NOMO-1 treated with dmso at 0.1 percent for 144 hours (cell line): ENCODE results near the gene HYDIN.

ENCODE experiments used
- DNase-seq: peaks from one replicate; lab custom pipeline; 2025; ENCODE audit not compliant: unreplicated experiment; lab: John Stamatoyannopoulos, UW

Gene HYDIN

DNA sequence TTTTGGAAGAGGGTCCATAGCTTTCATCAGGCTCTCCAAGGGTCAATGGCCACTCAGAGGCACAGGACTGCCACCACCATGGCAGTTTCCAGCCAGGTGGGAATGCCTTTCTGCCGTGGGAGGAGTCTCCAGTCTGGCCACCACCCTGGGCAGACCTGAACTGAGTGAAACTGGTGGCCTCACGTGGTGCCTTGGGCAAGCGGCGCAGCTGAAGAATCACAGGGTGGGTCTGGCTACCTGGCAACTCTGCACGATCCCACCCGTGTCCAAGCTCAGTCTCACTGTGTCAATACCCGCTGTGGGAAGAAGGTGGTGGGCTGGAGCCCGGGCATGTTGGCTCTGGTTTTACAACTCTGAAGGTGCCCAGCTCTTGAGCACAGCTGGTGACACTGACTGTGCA is 461.4 kb downstream of the HYDIN start:
- DNase-seq: no peak

DNA sequence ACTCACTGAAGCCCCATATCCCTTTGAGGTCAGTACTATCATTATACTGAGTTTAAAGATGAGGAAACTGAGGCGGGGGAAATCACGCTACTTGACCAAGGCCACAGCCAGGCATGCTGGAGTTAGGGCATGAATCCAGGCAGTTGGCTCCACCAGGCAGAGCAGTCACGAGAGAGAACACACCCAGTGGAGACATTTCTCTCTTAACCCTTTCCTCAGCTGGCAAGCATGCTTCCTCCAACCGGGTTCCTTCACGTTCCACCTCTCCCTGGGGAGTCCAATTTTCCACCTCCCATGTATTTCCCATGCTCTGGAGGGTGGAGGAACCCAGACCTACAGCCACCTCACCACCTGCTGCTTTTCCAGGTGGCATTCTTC is 462.3 kb downstream of the HYDIN start:
- no peak for DNase-seq

DNA sequence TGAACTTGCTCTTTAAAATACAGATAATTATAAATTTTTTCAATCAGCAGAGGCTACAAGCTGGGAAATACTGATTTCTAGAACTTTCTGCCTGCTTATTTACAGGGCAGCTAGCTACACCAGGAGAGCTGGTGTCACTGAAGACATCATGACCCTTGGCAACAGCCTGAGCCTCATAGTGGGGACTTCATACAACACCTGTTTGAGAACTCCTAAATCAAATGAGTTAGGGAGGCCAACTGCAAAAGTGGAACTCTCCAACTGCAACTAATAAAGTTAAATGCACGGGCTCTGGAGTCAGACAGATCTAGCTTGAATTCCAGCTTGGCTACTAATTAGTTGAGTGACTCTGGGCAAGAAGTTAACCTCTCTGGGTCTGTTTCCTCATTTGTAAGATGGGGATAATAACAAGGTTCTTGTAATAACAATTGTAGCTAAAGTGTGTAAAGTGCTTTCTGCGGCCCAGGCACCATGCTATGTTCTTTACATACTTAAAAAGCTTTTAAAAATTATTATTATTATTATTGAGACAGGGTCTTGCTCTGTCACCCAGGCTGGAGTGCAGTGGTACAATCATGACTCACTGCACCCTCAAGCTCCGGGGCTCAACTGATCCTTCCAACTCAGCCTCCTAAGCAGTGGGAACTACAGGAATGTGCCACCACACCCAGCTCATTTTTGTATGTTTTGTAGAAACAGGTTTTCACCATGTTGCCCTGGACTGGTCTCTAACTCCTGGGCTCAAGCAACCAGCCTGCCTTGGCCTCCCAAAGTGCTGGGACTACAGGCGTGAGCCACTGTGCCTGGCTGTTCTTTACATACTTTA is 462.9 kb downstream of the HYDIN start:
- no peak for DNase-seq

DNA sequence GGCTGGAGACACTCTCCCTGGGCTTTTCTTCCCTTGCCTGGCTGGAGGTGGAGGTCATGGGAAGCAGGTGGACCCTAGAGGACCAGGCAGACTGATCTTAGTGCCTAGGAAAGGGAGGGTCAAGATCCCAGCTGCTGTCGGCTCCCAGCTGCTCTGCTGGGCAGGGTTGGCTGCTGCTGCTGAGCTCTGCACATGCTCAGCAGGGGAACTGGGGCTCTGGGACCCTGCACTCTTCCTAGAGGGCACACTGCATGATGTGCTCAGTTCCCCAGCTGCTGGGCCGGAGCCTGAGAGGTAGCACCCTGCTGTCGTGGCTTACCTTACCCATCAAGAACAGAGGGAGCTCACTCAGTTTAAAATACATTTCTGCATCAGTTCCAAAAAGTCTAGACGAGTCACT is 463.9 kb downstream of the HYDIN start:
- DNase-seq: no peak

DNA sequence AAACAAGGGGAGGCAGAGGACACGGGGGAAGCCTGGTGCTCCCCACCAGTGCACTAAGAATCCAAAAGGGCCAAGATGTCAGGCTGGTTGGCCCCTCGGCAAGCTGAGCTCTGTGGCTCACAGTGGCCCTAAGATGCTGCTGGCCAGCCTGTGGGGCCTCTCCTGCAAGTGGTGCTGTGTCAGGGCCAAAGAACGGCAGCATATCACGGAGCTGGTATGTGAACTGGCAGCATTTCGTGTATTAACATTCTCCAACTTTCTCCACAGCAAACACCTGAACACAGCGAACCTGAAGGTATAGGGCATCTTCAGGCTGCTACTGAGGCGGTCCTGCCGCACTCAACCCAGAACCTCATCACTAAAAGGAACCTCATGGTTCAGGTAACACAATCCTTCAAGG is 464.3 kb downstream of the HYDIN start:
- no peak for DNase-seq

DNA sequence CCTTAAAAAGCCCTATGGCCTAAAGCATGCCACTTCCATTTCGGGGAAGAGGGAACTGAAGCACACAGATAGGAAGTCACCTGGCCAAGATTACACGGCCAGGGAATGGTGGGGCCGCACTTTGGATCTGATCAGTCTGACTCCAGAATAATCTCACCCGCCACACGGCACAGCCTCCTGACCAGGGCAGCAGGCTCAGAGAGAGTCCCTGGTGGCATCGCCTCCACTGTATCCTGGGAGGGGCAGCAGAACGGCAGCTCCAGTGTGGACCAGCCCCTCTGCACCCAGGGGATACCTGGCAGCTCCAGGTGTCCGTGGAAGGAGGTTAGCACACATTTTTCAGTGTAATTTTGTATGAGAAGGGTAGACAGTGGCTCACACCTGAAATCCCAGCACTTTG is 465.0 kb downstream of the HYDIN start:
- no peak for DNase-seq

DNA sequence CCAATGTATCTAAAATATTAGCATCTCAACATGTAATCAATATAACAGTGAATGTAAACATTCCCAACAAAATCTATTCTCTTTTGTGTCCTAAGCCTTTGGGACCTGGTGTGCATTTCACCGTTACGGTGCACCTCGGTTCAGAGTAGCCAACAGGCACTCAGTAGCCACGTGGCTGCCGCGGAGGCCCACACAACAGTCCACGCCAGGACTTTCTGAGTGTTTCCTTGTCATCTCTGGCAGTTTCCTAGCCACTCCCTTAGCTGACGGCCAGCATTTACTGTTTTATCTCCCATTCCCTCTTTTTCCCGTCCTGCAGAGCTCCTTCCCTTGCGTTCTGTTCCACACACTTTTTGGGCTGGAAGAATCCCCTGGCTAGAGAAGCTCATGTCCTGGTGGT is 465.9 kb downstream of the HYDIN start:
- DNase-seq: no peak

DNA sequence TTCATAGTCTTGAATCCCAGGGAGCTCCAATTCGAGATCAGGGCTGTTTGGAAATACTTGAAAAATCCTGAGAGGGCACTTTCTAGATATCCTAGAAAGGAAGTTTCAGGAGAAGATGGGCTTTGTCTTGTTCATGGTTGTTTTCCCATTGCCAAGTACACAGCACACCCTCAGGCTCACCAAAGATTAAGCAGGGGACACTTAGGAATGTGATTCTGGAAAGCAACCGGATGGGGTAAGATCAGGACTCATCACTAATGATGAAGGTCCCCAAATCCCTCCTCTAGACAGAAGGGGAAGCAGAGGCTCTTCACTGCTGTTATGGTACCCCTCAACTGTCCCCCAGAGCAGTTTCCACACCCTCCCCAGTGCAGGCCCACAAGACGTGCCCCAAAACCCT is 470.3 kb downstream of the HYDIN start:
- DNase-seq: no peak

DNA sequence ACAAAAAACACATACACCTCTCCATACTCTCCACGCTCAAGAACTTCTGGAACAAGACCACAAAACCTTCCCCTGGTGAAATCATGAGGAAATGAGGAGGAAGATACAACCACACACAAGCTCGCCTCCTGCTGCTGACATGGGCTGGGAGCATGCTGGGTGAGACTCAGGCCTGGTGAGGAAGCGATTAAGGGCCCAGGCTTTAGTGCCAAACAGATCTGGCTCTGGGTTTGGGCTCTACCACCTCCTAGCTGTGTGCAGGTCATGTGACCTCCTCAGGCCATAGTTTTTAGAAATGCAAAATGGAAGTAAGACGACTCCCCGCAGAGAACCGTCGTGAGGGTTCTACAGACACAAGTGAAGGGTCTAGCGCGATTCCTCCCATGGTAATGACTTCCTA is 470.9 kb downstream of the HYDIN start:
- DNase-seq: no peak

DNA sequence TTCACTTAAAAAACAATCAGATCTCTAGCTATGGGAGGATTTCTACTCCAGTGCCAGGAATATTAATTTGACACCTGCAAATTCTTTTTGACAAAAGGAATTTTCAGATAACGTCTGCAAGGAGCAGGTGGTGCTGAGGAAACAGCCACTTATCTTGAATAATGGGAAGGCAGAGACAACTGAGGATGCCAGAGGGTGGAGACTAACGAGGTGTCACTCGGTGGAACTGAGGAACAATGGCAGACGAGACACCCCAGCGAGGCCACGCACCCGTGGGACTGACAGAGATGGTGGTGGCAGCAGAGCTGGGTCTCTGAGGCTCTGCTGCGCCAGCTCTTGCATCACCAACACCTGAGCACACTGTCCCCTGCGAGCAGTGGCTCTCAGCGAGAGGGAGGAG is 471.7 kb downstream of the HYDIN start:
- no peak for DNase-seq
